Stomach (tissue), 9 donors: ENCODE data around the gene UPK1A. TPM values are rescaled to one million over a fixed set of nuclear protein-coding genes. Genes with fewer than 3 reads are reported as not detected.
"Not testable (repeated sequence)": the region's sequence is repeated elsewhere in the genome, so short reads cannot be mapped to it uniquely, and the experiment has no call there.

ENCODE experiments used
- DNase-seq, 2 donors: peaks; one replicate each; pipeline versions ENCODE4 v3.0.0 to v3.0.0-alpha.2; 2013 to 2019
- H3K27ac ChIP-seq, 5 donors: fragments of 200-600 bp in 4 of 5; sonication (generic) in 4 of 5; one replicate each; pipeline ENCODE4 v1.5.1; 2013 to 2019; ENCODE audit warnings: mild to moderate bottlenecking in 1 of 5, moderate library complexity in 1 of 5
- H3K27me3 ChIP-seq, 3 donors: fragments of 200-600 bp; sonication (generic); one replicate each; pipeline ENCODE4 v1.5.1; 2017 to 2019; ENCODE audit warnings: mixed run types in 1 of 3
- H3K36me3 ChIP-seq, 4 donors: fragments of 200-600 bp; sonication (generic); 1 replicate in 3 of 4; 2 replicates in 1 of 4; pipeline ENCODE4 v1.5.1; 2016 to 2019
- H3K4me1 ChIP-seq, 4 donors: fragments of 200-600 bp; sonication (generic); one replicate each; pipeline ENCODE4 v1.5.1; 2016 to 2019
- H3K4me3 ChIP-seq, 4 donors: fragments of 200-600 bp; sonication (generic) in 3 of 4; one replicate each; pipeline ENCODE4 v1.5.1; 2016 to 2019; ENCODE audit warnings: mild to moderate bottlenecking in 1 of 4
- H3K9me3 ChIP-seq, 4 donors: fragments of 200-600 bp; sonication (generic); one replicate each; pipeline ENCODE4 v1.5.1; 2016 to 2019
- EP300 ChIP-seq: sonication (generic); formaldehyde crosslinking; IDR thresholded peaks from one replicate; pipeline ENCODE4 v1.6.1; 2017; ENCODE audit warnings: antibody characterized with exemption
- POLR2A ChIP-seq, 4 donors: fragments of 450-650 bp; IDR thresholded peaks; one replicate each; pipeline ENCODE4 v1.6.1; 2016; ENCODE audit warnings: antibody characterized with exemption in 4 of 4, control low read depth in 2 of 4, mild to moderate bottlenecking in 1 of 4, moderate library complexity in 1 of 4
- POLR2AphosphoS5 ChIP-seq, 3 donors: sonication (generic); formaldehyde crosslinking; IDR thresholded peaks; one replicate each; pipeline ENCODE4 v1.6.1; 2016; ENCODE audit warnings: antibody characterized with exemption in 3 of 3
- WGBS, 5 donors: extraction: QIAGEN DNeasy Blood & Tissue Kit in 3 of 5; methylation state at CpG; one replicate each; pipeline versions ENCODE4 v1.1.5 to v1.1.7; 2013 to 2018; 5-methylcytosine and 5-hydroxymethylcytosine counted together
- intact Hi-C: fragments of 100-400 bp; cut with DNase I; formaldehyde crosslinking; loops from one replicate; pipeline ENCODE4 v1.15.1; 2023; ENCODE audit warnings: low total_unique reads
- polyA plus RNA-seq, 3 donors: library from polyadenylated mRNA; stranded (reverse); fragments of 200-250 nt; gene quantifications; one replicate each; pipeline ENCODE4 v1.2.3, GENCODE V29; 2013
- total RNA-seq, 5 donors: library from RNA; depleted of rRNA; stranded (reverse); fragments of >200 nt; gene quantifications; one replicate each; pipeline versions ENCODE4 v1.1.0 to v1.2.3, GENCODE V29; 2014 to 2016
- TF ChIP-seq, protein P1 (sequence below), 7 experiments: fragments of 450-650 bp in 4 of 7; fragments of 200-600 bp in 3 of 7; sonication (generic) in 3 of 7; IDR thresholded peaks; one replicate each; pipeline ENCODE4 v1.5.1; 2016 to 2019; ENCODE audit warnings: antibody characterized with exemption in 7 of 7, control low read depth in 2 of 7, mild to moderate bottlenecking in 1 of 7
- donor health status: healthy with polysubstance abuse.
- donor health status: Bipolar disorder and iron deficiency.
- donor health status: healthy.

UPK1A gene
- total and polyA plus RNA-seq, 8 donors, result 0.08 TPM; not detected in 7

DNA sequence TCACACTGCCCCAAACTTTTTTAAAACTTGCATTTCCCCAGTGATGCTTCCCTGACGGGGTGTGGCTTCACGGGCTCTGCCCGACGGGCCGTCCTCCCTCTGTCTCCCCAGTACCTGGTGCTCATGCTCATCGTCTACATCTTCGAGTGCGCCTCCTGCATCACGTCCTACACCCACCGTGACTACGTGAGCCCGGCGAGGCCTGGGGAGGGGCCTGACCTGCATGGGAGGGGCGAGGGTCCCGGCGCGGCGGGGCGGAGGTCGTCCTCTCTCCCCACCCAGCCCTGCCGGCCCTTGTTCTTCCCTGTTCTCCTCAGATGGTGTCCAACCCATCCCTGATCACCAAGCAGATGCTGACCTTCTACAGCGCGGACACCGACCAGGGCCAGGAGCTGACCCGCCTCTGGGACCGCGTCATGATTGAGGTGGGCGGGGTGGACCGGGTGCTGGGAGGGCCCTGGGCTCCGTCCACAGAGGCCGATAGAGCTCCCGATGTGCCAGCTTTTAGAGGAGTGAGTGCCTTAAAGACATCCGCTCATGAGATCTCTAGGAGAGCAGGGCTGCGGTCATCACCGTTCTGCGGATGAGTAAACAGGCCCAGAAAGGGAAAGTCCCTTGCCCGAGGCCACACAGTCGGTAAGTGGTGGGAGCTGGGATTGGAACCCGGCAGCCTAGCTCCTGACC, 6.9 kb downstream of the UPK1A start:
- Histone ChIP-seq H3K27me3 (peaks cover 0 to 71% (median 18%) of the 10 kb centered on the region in 3 donors), H3K9me3 (no peaks in the 10 kb centered on the region), H3K4me3 (peak overlapping the region; percentile 13 to 39 (median 30)), H3K36me3 (no peaks in the 10 kb centered on the region), H3K27ac (no peak overlapping the region), H3K4me1 (peaks cover 0 to 7% (median 6%) of the 10 kb centered on the region in 4 donors)
- intact Hi-C loops, result no loop called here
- WGBS, 5 donors, result 3 to 10% (median 5%) methylated on average over 24 to 39 of the region's 39 CpGs
- DNase-seq, result peak in 1 of 2 donors; percentile 43
- no peak for TF ChIP-seq POLR2A (IDR thresholded peaks at IDR 0.05)
- no peak for TF ChIP-seq EP300
- no peak for TF ChIP-seq POLR2AphosphoS5 (IDR thresholded peaks at IDR 0.05)
- TF ChIP-seq, protein P1, sequence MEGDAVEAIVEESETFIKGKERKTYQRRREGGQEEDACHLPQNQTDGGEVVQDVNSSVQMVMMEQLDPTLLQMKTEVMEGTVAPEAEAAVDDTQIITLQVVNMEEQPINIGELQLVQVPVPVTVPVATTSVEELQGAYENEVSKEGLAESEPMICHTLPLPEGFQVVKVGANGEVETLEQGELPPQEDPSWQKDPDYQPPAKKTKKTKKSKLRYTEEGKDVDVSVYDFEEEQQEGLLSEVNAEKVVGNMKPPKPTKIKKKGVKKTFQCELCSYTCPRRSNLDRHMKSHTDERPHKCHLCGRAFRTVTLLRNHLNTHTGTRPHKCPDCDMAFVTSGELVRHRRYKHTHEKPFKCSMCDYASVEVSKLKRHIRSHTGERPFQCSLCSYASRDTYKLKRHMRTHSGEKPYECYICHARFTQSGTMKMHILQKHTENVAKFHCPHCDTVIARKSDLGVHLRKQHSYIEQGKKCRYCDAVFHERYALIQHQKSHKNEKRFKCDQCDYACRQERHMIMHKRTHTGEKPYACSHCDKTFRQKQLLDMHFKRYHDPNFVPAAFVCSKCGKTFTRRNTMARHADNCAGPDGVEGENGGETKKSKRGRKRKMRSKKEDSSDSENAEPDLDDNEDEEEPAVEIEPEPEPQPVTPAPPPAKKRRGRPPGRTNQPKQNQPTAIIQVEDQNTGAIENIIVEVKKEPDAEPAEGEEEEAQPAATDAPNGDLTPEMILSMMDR (IDR thresholded peaks at IDR 0.05), result no peak

DNA sequence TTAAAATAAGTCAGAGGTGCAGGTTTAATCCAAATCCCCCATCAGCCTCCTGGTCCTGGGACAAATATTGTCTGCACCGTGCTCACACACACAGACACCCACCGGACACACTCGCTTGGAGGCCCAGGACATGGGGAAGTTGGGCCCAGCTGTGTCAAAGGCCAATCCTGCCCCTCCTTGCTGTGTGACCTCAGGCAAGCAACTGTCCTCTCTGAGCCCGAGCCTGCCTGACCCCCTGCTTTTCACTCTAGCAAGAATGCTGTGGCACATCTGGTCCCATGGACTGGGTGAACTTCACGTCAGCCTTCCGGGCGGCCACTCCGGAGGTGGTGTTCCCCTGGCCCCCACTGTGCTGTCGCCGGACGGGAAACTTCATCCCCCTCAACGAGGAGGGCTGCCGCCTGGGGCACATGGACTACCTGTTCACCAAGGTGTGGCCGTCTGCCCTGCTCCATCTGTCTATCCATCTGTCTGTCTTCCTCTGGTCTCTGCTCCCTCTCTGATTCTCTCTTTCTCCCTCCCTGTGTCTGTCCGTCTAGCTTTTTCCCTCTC, 9.3 kb downstream of the UPK1A start:
- no peaks in the 10 kb centered on the region for H3K9me3 ChIP-seq
- no peak overlapping the region for H3K4me3 ChIP-seq
- no peak overlapping the region for H3K27ac ChIP-seq
- H3K4me1 ChIP-seq, result peaks cover 0 to 7% (median 6%) of the 10 kb centered on the region in 4 donors
- no peak for DNase-seq
- H3K27me3 ChIP-seq, result peaks cover 0 to 58% (median 18%) of the 10 kb centered on the region in 3 donors
- WGBS, 5 donors, result 70 to 79% (median 75%) methylated on average over 15 of the region's 15 CpGs
- no peaks in the 10 kb centered on the region for H3K36me3 ChIP-seq
- TF ChIP-seq POLR2AphosphoS5 (IDR thresholded peaks at IDR 0.05) (no peak), POLR2A (IDR thresholded peaks at IDR 0.05) (no peak), EP300 (no peak)
- TF ChIP-seq, protein P1 (IDR thresholded peaks at IDR 0.05), result no peak
- intact Hi-C loops, result loop anchor here (5.0 kb wide), 1 partner anchor 242 kb away; no protein-coding TSS in a partner anchor

DNA sequence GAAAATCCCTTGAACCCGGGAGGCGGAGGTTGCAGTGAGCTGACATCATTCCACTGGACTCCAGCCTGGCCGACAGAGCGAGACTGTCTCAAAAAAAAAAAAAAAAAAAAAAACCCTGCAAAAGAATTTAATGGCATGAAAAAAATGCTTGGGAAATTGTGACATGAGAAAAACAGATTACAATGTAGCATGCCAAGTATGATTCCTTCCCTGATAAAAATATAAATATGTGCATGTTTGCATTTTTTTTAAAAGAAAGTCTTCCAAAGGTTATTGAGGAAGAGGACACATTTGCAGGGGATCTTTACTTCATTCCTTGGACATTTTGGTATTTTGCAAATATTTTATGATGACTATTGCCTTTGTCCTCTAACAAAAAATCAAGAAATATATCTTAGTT, 23.5 kb downstream of the UPK1A start:
- Histone ChIP-seq H3K27me3 (peaks cover 0 to 7% (median 0%) of the 10 kb centered on the region in 3 donors), H3K4me1 (no peaks in the 10 kb centered on the region), H3K4me3 (no peak overlapping the region), H3K36me3 (no peaks in the 10 kb centered on the region), H3K27ac (no peak overlapping the region), H3K9me3 (no peaks in the 10 kb centered on the region)
- no peak for DNase-seq
- intact Hi-C loops, result no loop called here
- TF ChIP-seq, protein P1 (IDR thresholded peaks at IDR 0.05), result no peak
- TF ChIP-seq POLR2AphosphoS5 (IDR thresholded peaks at IDR 0.05) (no peak), EP300 (no peak), POLR2A (IDR thresholded peaks at IDR 0.05) (no peak)
- WGBS, 5 donors, result 53 to 96% (median 78%) methylated on average over 4 of the region's 4 CpGs

DNA sequence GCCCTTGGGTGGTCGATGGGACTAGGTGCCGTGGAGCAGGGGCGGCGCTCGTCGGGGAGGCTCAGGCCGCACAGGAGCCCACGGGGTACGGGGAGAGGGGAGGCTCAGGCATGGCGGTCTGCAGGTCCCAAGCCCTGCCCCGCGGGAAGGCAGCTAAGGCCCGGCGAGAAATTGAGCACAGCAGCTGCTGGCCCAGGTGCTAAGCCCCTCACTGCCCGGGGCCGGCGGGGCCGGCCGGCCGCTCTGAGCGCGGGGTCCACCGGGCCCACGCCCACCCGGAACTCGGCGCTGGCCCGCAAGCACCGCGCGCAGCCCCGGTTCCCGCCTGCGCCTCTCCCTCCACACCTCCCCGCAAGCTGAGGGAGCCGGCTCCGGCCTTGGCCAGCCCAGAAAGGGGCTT, 24.8 kb downstream of the UPK1A start:
- H3K27ac ChIP-seq, DNase-seq, H3K36me3 ChIP-seq, intact Hi-C loops, H3K9me3 ChIP-seq, H3K4me3 ChIP-seq, H3K27me3 ChIP-seq, H3K4me1 ChIP-seq: not testable (repeated sequence)
- WGBS, 5 donors, result 93 to 96% (median 95%) methylated on average over 21 to 37 of the region's 37 CpGs

DNA sequence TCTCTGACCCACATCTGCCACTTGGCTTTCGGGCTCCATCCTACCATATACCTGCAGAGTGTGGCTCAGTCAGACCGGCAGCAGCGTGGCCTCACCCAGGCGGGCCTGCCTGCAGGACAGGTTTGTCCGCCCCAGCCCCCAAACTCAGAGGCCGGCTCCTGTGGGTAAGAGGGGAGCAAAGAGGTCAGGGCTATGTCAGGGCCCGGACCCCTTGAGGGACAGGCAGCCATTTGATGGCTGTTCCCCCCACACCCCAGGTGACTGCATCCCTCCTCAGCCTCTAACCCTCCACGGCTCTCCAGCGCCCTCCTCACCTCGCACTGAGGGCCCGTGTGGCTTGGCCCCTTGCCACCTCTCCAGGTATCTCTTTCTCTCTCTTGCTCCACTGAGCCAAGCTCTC, 25.7 kb downstream of the UPK1A start:
- H3K9me3 ChIP-seq, result no peaks in the 10 kb centered on the region
- intact Hi-C loops, result no loop called here
- H3K4me1 ChIP-seq, result no peaks in the 10 kb centered on the region
- H3K4me3 ChIP-seq, result no peak overlapping the region
- H3K27me3 ChIP-seq, result peaks cover 0 to 7% (median 0%) of the 10 kb centered on the region in 3 donors
- no peak for DNase-seq
- H3K27ac ChIP-seq, result no peak overlapping the region
- TF ChIP-seq, protein P1 (IDR thresholded peaks at IDR 0.05), result no peak
- TF ChIP-seq POLR2AphosphoS5 (IDR thresholded peaks at IDR 0.05) (no peak), POLR2A (IDR thresholded peaks at IDR 0.05) (no peak), EP300 (no peak)
- H3K36me3 ChIP-seq, result no peaks in the 10 kb centered on the region
- WGBS, 5 donors, result 29 to 64% (median 43%) methylated on average over 7 to 11 of the region's 11 CpGs
